ENCODE measurements around the gene LRRC18.

LRRC18 gene

GRCh38 chr10:48944171-48944570, 4.5 kb upstream of the LRRC18 start:
- TF ChIP-seq CTCF (IDR thresholded peaks at IDR 0.05; ENCODE audit: low read depth, low read length): no peak
- Histone ChIP-seq H3K9me3 (no peaks in the 10 kb centered on the region), H3K4me1 (no peaks in the 10 kb centered on the region), H3K36me3 (no peaks in the 10 kb centered on the region), H3K27me3 (no peaks in the 10 kb centered on the region), H3K4me3 (ENCODE audit: low read depth, low read length) (no peak overlapping the region)
- no peak for DNase-seq

- Histone ChIP-seq H3K27me3 (no peaks in the 10 kb centered on the region), H3K36me3 (no peaks in the 10 kb centered on the region), H3K4me3 (ENCODE audit: low read depth, low read length) (no peak overlapping the region), H3K9me3 (no peaks in the 10 kb centered on the region), H3K4me1 (no peaks in the 10 kb centered on the region)
- no peak for TF ChIP-seq CTCF (IDR thresholded peaks at IDR 0.05; ENCODE audit: low read depth, low read length)
- DNase-seq: no peak
Measured at GRCh38 chr10:48943096-48943495, 3.5 kb upstream of the LRRC18 start.

- no peaks in the 10 kb centered on the region for H3K27me3 ChIP-seq
- no peaks in the 10 kb centered on the region for H3K36me3 ChIP-seq
- no peak for TF ChIP-seq CTCF (IDR thresholded peaks at IDR 0.05; ENCODE audit: low read depth, low read length)
- no peak overlapping the region for H3K4me3 ChIP-seq (ENCODE audit: low read depth, low read length)
- no peaks in the 10 kb centered on the region for H3K9me3 ChIP-seq
- H3K4me1 ChIP-seq: no peaks in the 10 kb centered on the region
- DNase-seq: no peak
Measured at GRCh38 chr10:48941427-48942075, 1.9 kb upstream of the LRRC18 start.

- H3K4me1 ChIP-seq: no peaks in the 10 kb centered on the region
- H3K36me3 ChIP-seq: no peaks in the 10 kb centered on the region
- H3K9me3 ChIP-seq: no peaks in the 10 kb centered on the region
- H3K4me3 ChIP-seq (ENCODE audit: low read depth, low read length): no peak overlapping the region
- no peak for DNase-seq
- no peaks in the 10 kb centered on the region for H3K27me3 ChIP-seq
- no peak for TF ChIP-seq CTCF (IDR thresholded peaks at IDR 0.05; ENCODE audit: low read depth, low read length)
Measured at GRCh38 chr10:48940958-48941357, 1.3 kb upstream of the LRRC18 start.

GRCh38 chr10:48940372-48940771, 732 bp upstream of the LRRC18 start:
- DNase-seq: no peak
- Histone ChIP-seq H3K36me3 (no peaks in the 10 kb centered on the region), H3K9me3 (no peaks in the 10 kb centered on the region), H3K4me1 (no peaks in the 10 kb centered on the region), H3K4me3 (ENCODE audit: low read depth, low read length) (no peak overlapping the region), H3K27me3 (no peaks in the 10 kb centered on the region)
- TF ChIP-seq CTCF (IDR thresholded peaks at IDR 0.05; ENCODE audit: low read depth, low read length): no peak

GRCh38 chr10:48938990-48939536, 577 bp downstream of the LRRC18 start:
- Histone ChIP-seq H3K36me3 (no peaks in the 10 kb centered on the region), H3K4me3 (ENCODE audit: low read depth, low read length) (no peak overlapping the region), H3K27me3 (no peaks in the 10 kb centered on the region), H3K4me1 (no peaks in the 10 kb centered on the region), H3K9me3 (no peaks in the 10 kb centered on the region)
- DNase-seq: no peak
- TF ChIP-seq CTCF (IDR thresholded peaks at IDR 0.05; ENCODE audit: low read depth, low read length): no peak

All from BE2C (cell line).